MCF 10A (cell line): ENCODE measurements around the gene SPG21. TPM values are rescaled to one million over a fixed set of nuclear protein-coding genes. Genes with fewer than 3 reads are reported as not detected.

ENCODE experiments used
- BruUV-seq: library from RNA; stranded (reverse); fragments of 400-500 nt; replicated peaks from 2 replicates; lab custom pipeline; 2021; lab: Mats Ljungman, UMichigan
- CTCF ChIA-PET: fragments of 300-600 bp; sonication (Branson Sonifier 250); formaldehyde crosslinking; extraction: SDS; loops from one replicate; lab custom pipeline; 2021; ENCODE audit warnings: antibody characterized with exemption, inconsistent platforms; lab: Yijun Ruan, JAX
- POLR2A ChIA-PET: fragments of 300-600, 350-650 bp; sonication (Branson Sonifier 250); formaldehyde crosslinking; extraction: SDS; loops from one replicate; lab custom pipeline; 2020; ENCODE audit warnings: antibody characterized with exemption, inconsistent platforms; lab: Yijun Ruan, JAX
- DNase-seq: peaks from one replicate; pipeline ENCODE4 v3.0.0-alpha.2; 2018; ENCODE audit not compliant: unreplicated experiment
- H3K27ac Mint-ChIP-seq: one replicate; pipeline ENCODE4 v1.8.0; 2022; ENCODE audit warnings: mild to moderate bottlenecking, low read depth, mixed read lengths; ENCODE audit not compliant: unreplicated experiment
- H3K27me3 Mint-ChIP-seq: one replicate; pipeline ENCODE4 v1.8.0; 2022; ENCODE audit warnings: mixed read lengths; ENCODE audit not compliant: insufficient read depth, unreplicated experiment
- H3K36me3 Mint-ChIP-seq: one replicate; pipeline ENCODE4 v1.8.0; 2022; ENCODE audit warnings: mild to moderate bottlenecking, moderate library complexity, mixed read lengths; ENCODE audit not compliant: insufficient read depth, unreplicated experiment
- H3K4me1 Mint-ChIP-seq: one replicate; pipeline ENCODE4 v1.8.0; 2022; ENCODE audit warnings: mixed read lengths; ENCODE audit not compliant: insufficient read depth, unreplicated experiment
- H3K4me3 Mint-ChIP-seq: one replicate; pipeline ENCODE4 v1.8.0; 2022; ENCODE audit warnings: mild to moderate bottlenecking, moderate library complexity, mixed read lengths; ENCODE audit not compliant: unreplicated experiment
- H3K9me3 Mint-ChIP-seq: one replicate; pipeline ENCODE4 v1.8.0; 2022; ENCODE audit warnings: mixed read lengths; ENCODE audit not compliant: unreplicated experiment
- intact Hi-C: fragments of 100-400 bp; cut with micrococcal nuclease; formaldehyde crosslinking; loops from 2 replicates; pipeline ENCODE4 v1.14.1; 2022
- total RNA-seq: library from RNA; stranded (reverse); gene quantifications from 2 replicates; pipeline ENCODE4 v1.2.3, GENCODE V29; 2022
- TF ChIP-seq, protein P1 (sequence below): fragments of 200-600 bp; IDR thresholded peaks from one replicate; pipeline ENCODE4 v1.8.0; 2022; ENCODE audit warnings: antibody characterized with exemption, mild to moderate bottlenecking; ENCODE audit not compliant: unreplicated experiment

Gene SPG21
- total RNA-seq, 1 experiment from 2014 or later = 63.1 TPM

DNA sequence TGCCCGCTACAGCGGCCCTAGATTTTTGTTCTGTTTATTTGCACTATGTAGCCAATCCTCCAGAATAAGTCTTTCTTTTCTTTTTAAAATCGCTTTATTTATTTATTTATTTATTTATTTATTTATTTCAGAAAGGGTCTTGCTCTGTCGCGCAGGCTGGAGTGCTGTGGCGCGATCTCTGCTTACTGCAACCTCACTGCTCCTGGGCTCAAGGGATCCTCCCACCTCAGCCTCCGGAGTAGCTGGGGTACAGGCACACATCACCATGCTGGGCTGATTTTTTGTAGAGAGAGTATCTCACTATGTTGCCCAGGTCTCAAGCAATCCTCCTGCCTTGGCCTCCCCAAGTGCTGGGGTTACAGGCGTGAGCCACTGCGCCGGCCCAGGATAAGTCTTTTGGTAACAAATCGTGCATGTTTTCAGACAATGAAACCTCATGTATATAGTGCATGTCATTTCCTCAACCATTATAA, 40.1 kb upstream of the SPG21 start:
- BruUV-seq = no TSS peak
- Mint-ChIP-seq H3K27me3 (no peaks in the 10 kb centered on the region), H3K4me1 (peaks cover 22% of the 10 kb centered on the region), H3K27ac (no peak overlapping the region), H3K36me3 (peaks cover 14% of the 10 kb centered on the region), H3K9me3 (no peaks in the 10 kb centered on the region), H3K4me3 (peak overlapping the region; percentile 73)
- ChIA-PET CTCF (interaction anchor here (0.9 kb wide), 1 partner anchor 150 kb away, joined by 3 read pairs; no protein-coding TSS in a partner anchor), POLR2A (interaction anchor here (0.7 to 0.9 kb wide), 2 partner anchors 153 to 359 kb away, joined by 3 read pairs; no protein-coding TSS in a partner anchor)
- intact Hi-C loops = loop anchor here (5.0 kb wide), 1 partner anchor 297 kb away; no protein-coding TSS in a partner anchor
- no peak for DNase-seq
- TF ChIP-seq, protein P1, sequence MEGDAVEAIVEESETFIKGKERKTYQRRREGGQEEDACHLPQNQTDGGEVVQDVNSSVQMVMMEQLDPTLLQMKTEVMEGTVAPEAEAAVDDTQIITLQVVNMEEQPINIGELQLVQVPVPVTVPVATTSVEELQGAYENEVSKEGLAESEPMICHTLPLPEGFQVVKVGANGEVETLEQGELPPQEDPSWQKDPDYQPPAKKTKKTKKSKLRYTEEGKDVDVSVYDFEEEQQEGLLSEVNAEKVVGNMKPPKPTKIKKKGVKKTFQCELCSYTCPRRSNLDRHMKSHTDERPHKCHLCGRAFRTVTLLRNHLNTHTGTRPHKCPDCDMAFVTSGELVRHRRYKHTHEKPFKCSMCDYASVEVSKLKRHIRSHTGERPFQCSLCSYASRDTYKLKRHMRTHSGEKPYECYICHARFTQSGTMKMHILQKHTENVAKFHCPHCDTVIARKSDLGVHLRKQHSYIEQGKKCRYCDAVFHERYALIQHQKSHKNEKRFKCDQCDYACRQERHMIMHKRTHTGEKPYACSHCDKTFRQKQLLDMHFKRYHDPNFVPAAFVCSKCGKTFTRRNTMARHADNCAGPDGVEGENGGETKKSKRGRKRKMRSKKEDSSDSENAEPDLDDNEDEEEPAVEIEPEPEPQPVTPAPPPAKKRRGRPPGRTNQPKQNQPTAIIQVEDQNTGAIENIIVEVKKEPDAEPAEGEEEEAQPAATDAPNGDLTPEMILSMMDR = no peak

DNA sequence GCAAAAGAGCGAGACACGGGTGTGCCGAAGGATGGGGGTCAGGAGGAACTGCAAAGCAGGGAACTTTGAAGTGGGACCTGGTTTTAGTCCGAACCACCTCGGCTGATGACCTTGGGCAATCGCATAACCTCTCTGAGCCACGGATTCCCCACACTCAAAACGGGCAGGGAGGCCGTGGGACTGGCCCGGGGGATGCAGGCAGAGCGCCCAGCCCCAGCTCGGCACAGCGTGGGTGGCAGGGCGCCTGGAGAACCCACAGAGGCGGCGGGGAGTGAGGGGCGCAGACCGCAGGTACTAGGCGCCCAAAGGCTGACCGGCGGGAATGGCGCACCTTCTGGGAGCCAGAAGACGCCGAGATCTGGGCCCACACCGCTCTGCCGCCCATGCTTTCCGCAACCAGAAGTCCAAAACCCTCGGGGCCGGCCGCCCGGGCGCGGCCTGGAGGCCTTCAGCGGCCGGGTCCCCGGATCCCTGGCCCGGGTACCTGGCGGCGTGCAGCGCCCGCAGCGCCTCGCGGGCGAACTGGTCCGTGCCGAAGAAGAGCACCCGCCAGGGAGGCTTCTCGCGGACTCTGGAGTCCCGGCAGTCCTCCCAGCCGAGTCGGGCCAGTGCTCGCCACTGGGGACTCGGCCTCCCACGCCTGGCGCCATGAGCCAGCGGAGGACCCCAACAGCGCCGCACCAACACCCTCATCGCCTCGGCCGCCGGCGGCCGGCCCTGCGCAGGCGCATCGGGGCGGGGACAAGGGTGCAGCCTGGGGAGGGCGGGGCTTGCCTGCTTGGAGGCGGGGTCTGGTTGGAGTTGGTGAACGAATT, 39.4 kb upstream of the SPG21 start, which contains the start of gene MTFMT:
Gene MTFMT, minus strand, starts transcription at position 719 of the 815 bp plus-strand sequence. Its CDS starts 26 bp downstream, at position 693.
- BruUV-seq = no TSS peak
- CTCF ChIA-PET = interaction anchor here (0.6 to 0.9 kb wide), 2 partner anchors 151 to 376 kb away, joined by 3 read pairs; no protein-coding TSS in a partner anchor
- H3K9me3 Mint-ChIP-seq = no peaks in the 10 kb centered on the region
- TF ChIP-seq, protein P1 = no peak
- peak; percentile 84 for DNase-seq
- peak within 1 kb of the TSS; percentile 73 for H3K4me3 Mint-ChIP-seq
- H3K27me3 Mint-ChIP-seq = no peaks in the 10 kb centered on the region
- H3K4me1 Mint-ChIP-seq = peaks cover 27% of the 10 kb centered on the region
- POLR2A ChIA-PET = interaction anchor here (1.5 kb wide), 1 partner anchor 39 kb away, joined by 4 read pairs; the partner anchor contains the start of gene SPG21
- intact Hi-C loops = no loop called here
- H3K27ac Mint-ChIP-seq = peak within 1 kb of the TSS; percentile 5
- peaks cover 20% of the 10 kb centered on the region for H3K36me3 Mint-ChIP-seq

DNA sequence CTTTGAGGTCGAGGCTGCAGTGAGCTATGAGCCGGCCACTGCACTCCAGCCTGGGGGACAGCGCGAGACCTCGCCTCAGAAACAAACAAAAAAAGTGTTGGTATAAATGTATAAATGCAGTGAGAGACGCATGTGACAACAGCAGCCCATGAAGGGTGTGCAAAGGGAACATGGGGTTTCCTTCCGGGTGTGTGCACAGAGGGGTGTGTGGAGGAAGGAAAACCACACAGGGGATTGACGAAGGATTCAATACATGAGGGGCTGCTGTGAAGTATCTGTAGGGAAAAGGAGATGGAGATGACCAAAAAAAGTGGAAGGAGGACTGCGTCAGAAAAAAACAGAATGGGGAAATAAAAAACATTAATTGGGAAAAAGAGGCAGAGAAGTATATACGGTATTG, 38.6 kb upstream of the SPG21 start:
- Mint-ChIP-seq H3K27ac (peak overlapping the region; percentile 5), H3K4me3 (peak overlapping the region; percentile 73), H3K36me3 (peaks cover 28% of the 10 kb centered on the region), H3K27me3 (no peaks in the 10 kb centered on the region), H3K9me3 (no peaks in the 10 kb centered on the region), H3K4me1 (peaks cover 27% of the 10 kb centered on the region)
- ChIA-PET CTCF (interaction anchor here (0.6 kb wide), 1 partner anchor 375 kb away, joined by 3 read pairs; no protein-coding TSS in a partner anchor), POLR2A (interaction anchor here (0.9 to 1.5 kb wide), 3 partner anchors 12 to 38 kb away, joined by 3 to 4 read pairs (median 3); partner anchors contain the start of gene SPG21)
- BruUV-seq = TSS peak; percentile 28
- no peak for DNase-seq
- intact Hi-C loops = no loop called here
- TF ChIP-seq, protein P1 = no peak

DNA sequence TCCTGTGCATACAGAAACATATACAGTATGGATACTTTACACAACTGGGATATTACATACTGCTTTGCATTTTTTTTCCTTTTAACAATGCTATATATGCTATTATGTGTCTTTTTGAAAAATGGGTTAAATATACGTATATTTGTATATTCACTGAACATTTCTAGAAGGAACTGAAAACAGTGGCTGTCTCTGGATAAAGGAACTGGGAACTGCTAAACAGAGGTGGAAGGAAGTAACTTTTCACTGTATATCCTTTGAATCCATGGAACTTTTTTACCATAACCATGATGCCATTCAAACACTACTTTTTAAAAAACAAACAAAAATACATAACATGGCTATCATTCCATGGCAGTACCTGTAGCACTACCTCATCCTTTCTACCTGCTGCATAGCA, 37.9 kb upstream of the SPG21 start:
- Mint-ChIP-seq H3K27me3 (no peaks in the 10 kb centered on the region), H3K27ac (no peak overlapping the region), H3K9me3 (no peaks in the 10 kb centered on the region), H3K4me3 (peak overlapping the region; percentile 73), H3K4me1 (peaks cover 27% of the 10 kb centered on the region), H3K36me3 (peaks cover 32% of the 10 kb centered on the region)
- intact Hi-C loops = no loop called here
- no TSS peak for BruUV-seq
- CTCF ChIA-PET = no interaction called here
- TF ChIP-seq, protein P1 = no peak
- DNase-seq = no peak
- POLR2A ChIA-PET = interaction anchor here (0.9 to 3.2 kb wide), 3 partner anchors 11 to 38 kb away, joined by 3 to 12 read pairs (median 3); partner anchors contain the start of gene SPG21
